ENCODE data around the gene MRPS2.
"Not testable (repeated sequence)": the region's sequence is repeated elsewhere in the genome, so short reads cannot be mapped to it uniquely, and the experiment has no call there.

Gene MRPS2

GRCh38 chr9:135526089-135526729 lies 25.7 kb downstream of the MRPS2 start:
- DNase-seq, result peak in 2 of 10 donors; percentile 46 to 52
- intact Hi-C loops (cut with DNase I), result no loop called here

GRCh38 chr9:135526730-135527571 lies 26.5 kb downstream of the MRPS2 start:
- intact Hi-C loops (cut with DNase I), result no loop called here
- peak in 2 of 10 donors; percentile 67 to 70 for DNase-seq

GRCh38 chr9:135528842-135529435 lies 28.5 kb downstream of the MRPS2 start:
- DNase-seq, result peak in 1 of 10 donors; percentile 61
- intact Hi-C loops (cut with DNase I), result not testable (repeated sequence)

- DNase-seq, result peak in 1 of 10 donors; percentile 18
- intact Hi-C loops (cut with DNase I), result no loop called here
These were observed 29.7 kb downstream of the MRPS2 start for GRCh38 chr9:135530146-135530545.

- intact Hi-C loops (cut with DNase I), result no loop called here
- peak in 1 of 10 donors; percentile 34 for DNase-seq
These were observed 30.6 kb downstream of the MRPS2 start for GRCh38 chr9:135531096-135531495.

- DNase-seq, result no peak
- intact Hi-C loops (cut with DNase I), result no loop called here
These were observed 32.6 kb downstream of the MRPS2 start for GRCh38 chr9:135533113-135533512.

GRCh38 chr9:135533674-135534073 lies 33.2 kb downstream of the MRPS2 start:
- no peak for DNase-seq
- intact Hi-C loops (cut with DNase I), result no loop called here

- DNase-seq, result not testable (repeated sequence)
These were observed 33.8 kb downstream of the MRPS2 start for GRCh38 chr9:135534192-135534711.

GRCh38 chr9:135534826-135535225 lies 34.3 kb downstream of the MRPS2 start:
- intact Hi-C loops (cut with DNase I), result not testable (repeated sequence)
- DNase-seq, result peak in 1 of 10 donors; percentile 76

More at GRCh38 chr9:135534192-135534711, 33.8 kb downstream of the MRPS2 start:
- intact Hi-C loops (cut with DNase I), result not testable (repeated sequence)

- DNase-seq, result peak in 1 of 10 donors; percentile 73
- intact Hi-C loops (cut with DNase I), result not testable (repeated sequence)
These were observed 35.1 kb downstream of the MRPS2 start for GRCh38 chr9:135535631-135536030.

GRCh38 chr9:135536216-135536615 lies 35.7 kb downstream of the MRPS2 start:
- DNase-seq, result no peak
- intact Hi-C loops (cut with DNase I), result no loop called here

- intact Hi-C loops (cut with DNase I); DNase-seq: not testable (repeated sequence)
These were observed 42.9 kb downstream of the MRPS2 start for GRCh38 chr9:135543262-135543894.

GRCh38 chr9:135544981-135545635 lies 44.6 kb downstream of the MRPS2 start:
- intact Hi-C loops (cut with DNase I), result no loop called here
- peak in 1 of 10 donors; percentile 77 for DNase-seq

- intact Hi-C loops (cut with DNase I), result not testable (repeated sequence)
- peak in 1 of 10 donors; percentile 24 for DNase-seq
These were observed 45.2 kb downstream of the MRPS2 start, which contains the start of gene OBP2A for GRCh38 chr9:135545646-135546176. Gene OBP2A, plus strand, starts transcription at chr9:135546126. Its CDS starts 55 bp downstream, at chr9:135546181.

GRCh38 chr9:135546792-135547617 lies 46.5 kb downstream of the MRPS2 start:
- intact Hi-C loops (cut with DNase I), result not testable (repeated sequence)
- peak in 2 of 10 donors; percentile 59 to 71 for DNase-seq

GRCh38 chr9:135547756-135548736 lies 47.6 kb downstream of the MRPS2 start:
- intact Hi-C loops (cut with DNase I), result no loop called here
- DNase-seq, result peak in 1 of 10 donors; percentile 63

Measured in posterior cingulate gyrus (tissue), 11 donors.